HG02798 (cell line): Measurements from ENCODE around the gene TDRD9.
A peak's percentile ranks its signal among the peaks of the same experiment; 100 is the strongest.

Experiments
- ATAC-seq: cut with Tn5 transposase; IDR thresholded peaks from one replicate; pipeline ENCODE4 v1.9.1; 2021; ENCODE audit warnings: mild to moderate bottlenecking; ENCODE audit not compliant: unreplicated experiment, poor library complexity

Gene TDRD9

GRCh38 chr14:104054222-104054905 lies 126.1 kb downstream of the TDRD9 start:
- no peak for ATAC-seq

GRCh38 chr14:104062281-104062680 lies 134.0 kb downstream of the TDRD9 start:
- no peak for ATAC-seq

- no peak for ATAC-seq
Measured at GRCh38 chr14:104064003-104064402, 135.7 kb downstream of the TDRD9 start.

- no peak for ATAC-seq
Measured at GRCh38 chr14:104066279-104066678, 138.0 kb downstream of the TDRD9 start.

GRCh38 chr14:104066719-104067295 lies 138.6 kb downstream of the TDRD9 start:
- no peak for ATAC-seq

GRCh38 chr14:104069541-104069940 lies 141.3 kb downstream of the TDRD9 start:
- ATAC-seq = no peak

GRCh38 chr14:104072586-104072985 lies 144.3 kb downstream of the TDRD9 start:
- ATAC-seq = no peak

GRCh38 chr14:104073764-104074163 lies 145.5 kb downstream of the TDRD9 start:
- no peak for ATAC-seq

GRCh38 chr14:104075530-104076151 lies 147.4 kb downstream of the TDRD9 start:
- ATAC-seq = no peak

- ATAC-seq = no peak
Measured at GRCh38 chr14:104076743-104077142, 148.5 kb downstream of the TDRD9 start.

GRCh38 chr14:104078031-104078455 lies 149.8 kb downstream of the TDRD9 start:
- peak; percentile 88 for ATAC-seq

GRCh38 chr14:104080376-104081260 lies 152.4 kb downstream of the TDRD9 start:
- ATAC-seq = no peak

GRCh38 chr14:104081261-104081835 lies 153.1 kb downstream of the TDRD9 start:
- ATAC-seq = no peak

- ATAC-seq = no peak
Measured at GRCh38 chr14:104081951-104082464, 153.8 kb downstream of the TDRD9 start.

- ATAC-seq = no peak
Measured at GRCh38 chr14:104082807-104083206, 154.6 kb downstream of the TDRD9 start.

GRCh38 chr14:104084251-104085002 lies 156.2 kb downstream of the TDRD9 start:
- no peak for ATAC-seq

- no peak for ATAC-seq
Measured at GRCh38 chr14:104085032-104085888, 157.0 kb downstream of the TDRD9 start, which contains the start of gene ASPG. TSS of gene ASPG (plus strand) at chr14:104085700. CDS start at chr14:104085771, 71 bp downstream.

- no peak for ATAC-seq
Measured at GRCh38 chr14:104085889-104086201, 157.6 kb downstream of the TDRD9 start.
